Stimulated activated CD8-positive, alpha-beta memory T cell treated with anti-CD3 and anti-CD28 coated beads, Interleukin-15, amount 100 ng/mL, for 24 hours (primary cell): ENCODE results near the gene TRRAP.

Source experiments
- DNase-seq: peaks from one replicate; pipeline ENCODE4 v3.0.0-alpha.2; 2020; ENCODE audit warnings: low read depth

TRRAP gene

DNA sequence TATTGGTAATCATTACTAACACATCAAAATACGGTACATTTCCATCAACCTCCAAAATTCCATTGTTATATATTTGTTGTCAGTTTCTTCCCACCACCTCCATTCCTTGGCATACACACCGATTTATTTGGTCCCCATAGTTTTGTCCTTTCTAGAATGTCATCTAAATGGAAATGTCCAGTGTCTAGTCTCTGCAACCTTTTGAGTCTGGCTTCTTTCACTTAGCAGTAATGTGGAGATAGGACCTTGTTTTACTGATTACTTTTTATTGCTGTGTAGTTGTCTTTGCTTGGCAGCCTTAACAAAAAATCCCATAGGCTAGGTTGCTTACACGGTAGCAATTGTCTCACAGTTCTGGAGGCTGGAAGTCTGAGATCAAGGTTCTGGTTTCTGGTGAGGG is 22.5 kb downstream of the TRRAP start:
- no peak for DNase-seq

DNA sequence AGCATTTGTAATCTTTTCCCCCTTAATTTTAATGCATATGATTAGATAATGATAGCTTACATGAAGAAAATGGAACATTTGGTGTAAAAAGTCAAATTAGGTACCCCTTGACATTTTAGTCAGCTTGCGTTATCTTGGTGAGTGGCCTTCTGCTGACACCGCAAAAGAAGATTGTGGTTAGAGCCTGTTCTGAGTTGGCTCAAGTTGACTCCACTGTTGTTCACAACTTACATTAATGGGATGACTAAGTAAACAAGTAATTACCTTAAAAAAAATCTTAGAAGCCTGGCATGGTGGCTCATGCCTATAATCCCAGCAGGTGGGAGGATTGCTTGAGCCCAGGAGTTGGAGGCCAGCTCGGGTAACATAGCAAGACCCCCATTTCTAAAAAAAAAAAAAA is 24.2 kb downstream of the TRRAP start:
- DNase-seq, result no peak

DNA sequence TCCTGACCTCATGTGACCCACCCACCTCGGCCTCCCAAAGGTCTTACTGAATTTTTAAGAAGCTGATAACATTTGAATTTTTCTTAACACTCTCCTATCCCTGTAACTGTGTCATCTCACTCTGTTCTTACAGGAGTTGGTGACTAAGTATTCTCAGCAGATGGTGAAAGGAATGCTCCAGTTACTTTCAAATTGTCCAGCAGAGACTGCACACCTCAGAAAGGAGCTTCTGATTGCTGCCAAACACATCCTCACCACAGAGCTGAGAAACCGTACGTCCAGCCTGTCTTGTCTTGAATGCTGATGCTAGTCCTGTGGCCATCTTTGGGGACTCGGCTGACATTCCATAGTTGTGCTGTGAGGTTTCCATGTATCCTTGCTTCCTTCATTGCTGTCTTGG is 24.9 kb downstream of the TRRAP start:
- DNase-seq, result no peak

DNA sequence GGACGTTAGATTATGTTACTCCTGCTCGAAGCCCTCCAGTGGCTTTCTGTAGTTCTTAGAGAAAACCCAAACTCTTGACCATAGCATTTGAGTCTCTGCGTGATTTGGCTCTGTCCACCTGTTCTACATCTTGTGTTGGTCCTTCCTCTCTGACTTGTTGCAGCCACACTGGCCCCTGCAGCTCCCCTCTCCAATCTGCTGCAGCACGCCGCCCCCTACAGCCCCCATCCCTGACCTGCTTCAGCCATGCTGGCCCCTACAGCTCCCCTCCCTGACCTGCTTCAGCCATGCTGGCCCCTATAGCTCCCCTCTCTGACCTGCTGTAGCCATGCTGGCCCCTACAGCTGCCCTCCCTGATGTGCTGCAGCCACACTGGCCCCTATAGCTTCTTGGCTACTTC is 29.2 kb downstream of the TRRAP start:
- DNase-seq, result no peak

DNA sequence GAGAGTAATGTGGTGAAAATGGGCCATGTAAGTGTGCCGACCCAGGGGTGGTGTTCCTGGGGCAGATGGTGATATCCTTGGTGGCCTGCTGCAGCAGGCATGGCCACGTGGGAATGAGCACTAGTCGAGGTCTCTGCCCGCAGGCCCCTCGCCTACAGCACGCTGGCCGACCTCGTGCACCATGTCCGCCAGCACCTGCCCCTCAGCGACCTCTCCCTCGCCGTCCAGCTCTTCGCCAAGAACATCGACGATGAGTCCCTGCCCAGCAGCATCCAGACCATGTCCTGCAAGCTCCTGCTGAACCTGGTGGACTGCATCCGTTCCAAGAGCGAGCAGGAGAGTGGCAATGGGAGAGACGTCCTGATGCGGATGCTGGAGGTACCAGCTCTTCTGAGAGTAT is 30.3 kb downstream of the TRRAP start:
- no peak for DNase-seq

DNA sequence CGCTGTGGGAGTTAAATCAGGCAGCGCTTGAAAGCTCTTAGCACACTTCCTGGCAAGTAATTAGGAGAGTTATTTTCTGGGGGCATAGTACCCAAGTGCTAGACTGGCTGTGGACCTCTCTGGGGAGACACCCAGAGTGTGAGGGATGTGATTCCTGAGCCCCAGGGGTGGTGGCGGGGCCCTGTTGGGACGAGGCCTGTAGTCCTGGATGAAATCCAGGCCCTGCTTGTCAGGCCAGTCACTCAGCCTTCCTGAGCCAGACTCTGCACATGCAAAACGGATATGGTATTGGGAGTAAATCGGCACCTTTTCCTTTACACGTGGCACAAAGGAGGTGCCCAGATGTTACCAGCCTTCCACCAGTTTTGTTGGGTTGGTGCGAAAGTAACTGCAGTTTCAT is 31.2 kb downstream of the TRRAP start:
- no peak for DNase-seq

DNA sequence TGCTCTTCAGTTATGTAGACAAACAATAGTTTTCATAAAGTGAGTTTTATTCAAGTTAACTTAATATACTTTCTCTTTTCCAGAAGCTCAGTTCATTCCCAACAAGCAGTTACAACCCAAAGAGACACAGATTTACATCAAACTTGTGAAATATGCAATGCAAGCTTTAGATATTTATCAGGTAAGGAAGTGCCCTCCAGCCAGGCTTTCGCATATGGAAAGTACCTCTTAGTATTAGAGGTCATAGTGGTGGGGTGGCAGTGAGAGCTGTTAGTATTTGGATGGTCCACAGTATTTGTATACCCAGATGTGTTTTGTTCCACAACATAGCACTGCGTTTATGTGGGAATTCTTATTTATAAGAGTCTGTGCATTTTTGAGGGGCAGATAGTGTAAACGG is 32.1 kb downstream of the TRRAP start:
- DNase-seq, result no peak

DNA sequence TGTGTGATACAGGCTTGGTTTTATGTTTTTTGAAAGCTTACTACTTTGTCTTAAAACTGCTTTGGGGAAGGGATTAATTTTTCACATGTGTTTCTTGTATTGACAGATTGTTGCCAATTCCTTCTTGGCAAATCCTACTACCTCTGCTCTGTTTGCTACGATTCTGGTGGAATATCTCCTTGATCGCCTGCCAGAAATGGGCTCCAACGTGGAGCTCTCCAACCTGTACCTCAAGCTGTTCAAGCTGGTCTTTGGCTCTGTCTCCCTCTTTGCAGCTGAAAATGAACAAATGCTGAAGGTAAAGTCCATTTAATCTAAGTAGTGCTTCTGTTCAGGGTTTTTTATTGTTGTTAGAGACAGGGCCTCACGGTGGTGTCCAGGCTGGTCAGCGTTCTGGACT is 33.6 kb downstream of the TRRAP start:
- no peak for DNase-seq

DNA sequence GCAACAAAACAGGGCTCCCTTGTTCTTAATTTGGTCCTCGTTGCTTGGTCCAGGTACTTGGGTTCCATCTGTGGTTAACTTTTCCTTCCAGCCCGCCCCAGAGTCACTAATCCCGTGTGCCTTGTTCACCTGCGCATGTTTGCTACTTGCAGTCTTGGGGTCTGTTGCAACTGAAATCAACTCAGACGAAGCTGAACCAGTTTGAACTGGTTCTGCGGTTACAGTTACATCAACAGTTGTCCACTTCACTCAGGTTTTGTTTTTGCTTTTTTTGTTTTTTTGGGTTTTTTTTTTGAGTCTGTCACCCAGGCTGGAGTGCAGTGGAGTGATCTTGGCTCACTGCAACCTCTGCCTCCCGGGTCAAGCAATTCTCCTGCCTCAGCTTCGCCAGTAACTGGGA is 34.7 kb downstream of the TRRAP start:
- DNase-seq, result no peak

DNA sequence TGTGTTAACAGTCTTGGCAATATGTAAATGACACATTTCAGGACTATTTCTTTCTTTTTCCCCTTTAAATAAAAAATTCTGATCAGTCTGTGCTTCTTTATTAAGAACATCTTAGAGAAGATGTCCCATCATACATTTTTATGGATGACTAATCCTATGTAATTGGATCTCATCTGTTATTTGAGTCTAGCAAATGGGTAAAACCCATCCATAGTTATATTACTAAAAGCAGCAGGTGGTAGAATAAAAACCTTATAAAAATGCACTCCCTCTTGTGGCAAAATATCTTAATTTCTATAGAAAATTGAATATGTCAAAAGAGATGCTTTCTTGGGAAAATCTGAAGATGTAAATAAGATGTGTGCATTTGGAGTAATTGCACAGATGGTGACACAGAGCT is 35.3 kb downstream of the TRRAP start:
- DNase-seq, result no peak

DNA sequence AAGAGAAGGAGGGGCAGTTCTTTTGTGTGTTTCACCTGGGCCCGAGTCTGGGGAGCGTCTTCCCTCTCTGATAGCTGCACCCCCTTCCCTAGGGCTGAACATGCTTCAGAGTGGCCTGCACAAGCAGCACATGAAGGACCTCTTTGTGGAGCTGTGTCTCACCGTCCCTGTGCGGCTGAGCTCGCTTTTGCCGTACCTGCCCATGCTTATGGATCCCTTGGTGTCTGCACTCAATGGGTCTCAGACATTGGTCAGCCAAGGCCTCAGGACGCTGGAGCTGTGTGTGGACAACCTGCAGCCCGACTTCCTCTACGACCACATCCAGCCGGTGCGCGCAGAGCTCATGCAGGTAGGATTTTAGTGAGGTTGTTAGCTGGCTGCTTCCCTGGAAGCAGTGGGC is 39.0 kb downstream of the TRRAP start:
- DNase-seq, result no peak

DNA sequence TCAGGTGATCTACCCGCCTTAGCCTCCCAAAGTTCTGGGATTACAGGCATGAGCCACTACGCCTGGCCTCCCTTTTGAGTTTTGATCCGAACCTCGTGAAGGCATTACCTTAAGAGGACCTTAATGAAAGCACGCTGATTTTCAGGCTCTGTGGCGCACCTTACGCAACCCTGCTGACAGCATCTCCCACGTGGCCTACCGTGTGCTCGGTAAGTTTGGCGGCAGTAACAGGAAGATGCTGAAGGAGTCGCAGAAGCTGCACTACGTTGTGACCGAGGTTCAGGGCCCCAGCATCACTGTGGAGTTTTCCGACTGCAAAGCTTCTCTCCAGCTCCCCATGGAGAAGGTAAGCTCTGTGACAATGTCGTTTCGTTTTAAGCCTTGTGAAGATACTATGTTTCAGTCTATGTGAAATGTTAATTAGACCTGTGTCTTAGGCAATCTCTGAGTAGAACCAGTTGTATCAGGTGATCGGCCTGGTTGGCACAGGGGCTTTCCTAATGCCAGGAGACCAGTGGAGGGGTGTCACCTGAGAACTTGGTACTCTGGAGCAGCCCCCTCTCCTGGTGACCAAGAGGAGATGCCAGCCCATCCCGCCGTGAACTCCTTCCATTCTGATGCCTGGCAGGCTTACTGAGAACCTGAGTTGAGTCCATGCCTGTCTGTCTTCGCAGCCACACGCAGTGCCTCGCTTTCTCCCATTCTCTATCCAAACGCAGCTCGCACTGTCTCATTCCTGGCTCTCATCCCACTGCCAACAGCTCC is 43.5 kb downstream of the TRRAP start:
- no peak for DNase-seq

DNA sequence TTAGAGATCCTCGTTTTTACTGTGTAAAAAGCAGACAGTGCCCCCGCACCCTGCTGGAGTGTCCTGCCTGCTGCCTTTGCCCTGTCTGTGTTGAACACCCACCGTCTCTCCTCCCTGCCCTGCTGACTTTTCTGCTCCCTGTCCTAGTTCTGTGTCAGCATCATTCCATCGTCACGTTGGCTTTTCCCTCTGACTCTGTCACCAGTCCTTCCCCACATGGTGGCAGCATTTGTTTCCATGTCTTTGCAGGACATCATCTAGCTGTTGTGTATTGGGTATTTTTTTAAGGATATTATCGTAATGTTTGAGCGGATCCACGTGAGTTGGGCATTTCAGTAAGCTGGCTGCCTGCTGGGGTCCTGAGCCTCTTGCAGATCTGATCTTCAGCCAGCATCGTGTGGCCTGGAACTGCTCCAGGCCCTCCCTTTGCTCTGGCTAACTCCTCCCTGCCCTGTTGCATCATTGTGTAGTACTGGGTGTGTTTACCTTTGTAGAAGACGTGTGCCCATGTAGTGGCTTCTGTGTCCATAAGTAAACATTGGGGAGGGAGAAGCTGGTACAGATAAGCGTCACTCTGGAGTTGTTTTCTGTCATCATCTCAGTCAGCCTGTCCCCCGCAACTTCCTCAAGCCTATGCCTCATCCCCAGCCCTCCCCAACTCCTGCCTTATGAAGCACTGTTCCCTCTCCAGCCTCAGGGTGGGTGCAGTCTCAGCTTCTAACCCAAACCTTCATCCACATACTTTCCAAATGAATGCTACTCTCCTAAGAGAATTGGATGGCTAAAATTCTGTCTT is 44.3 kb downstream of the TRRAP start:
- DNase-seq, result no peak

DNA sequence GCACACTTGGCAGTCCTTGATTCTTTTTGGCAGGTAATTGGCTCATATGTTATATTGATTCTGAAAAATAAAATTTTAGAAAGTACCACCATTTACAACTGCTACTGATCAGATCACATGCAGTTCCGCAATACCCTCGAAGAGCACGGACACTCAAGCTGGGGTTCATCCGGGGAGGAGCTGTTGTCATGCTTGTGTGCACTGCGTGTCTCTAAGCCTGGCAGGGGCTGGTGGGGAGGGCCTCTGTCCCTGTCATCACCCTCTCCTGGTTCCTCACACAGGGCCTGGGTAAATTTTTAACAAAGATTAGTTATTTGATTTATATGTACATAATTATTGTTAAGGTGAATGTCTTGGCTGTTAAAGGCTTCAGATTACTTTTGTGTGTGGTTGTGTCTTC is 45.2 kb downstream of the TRRAP start:
- DNase-seq, result no peak

DNA sequence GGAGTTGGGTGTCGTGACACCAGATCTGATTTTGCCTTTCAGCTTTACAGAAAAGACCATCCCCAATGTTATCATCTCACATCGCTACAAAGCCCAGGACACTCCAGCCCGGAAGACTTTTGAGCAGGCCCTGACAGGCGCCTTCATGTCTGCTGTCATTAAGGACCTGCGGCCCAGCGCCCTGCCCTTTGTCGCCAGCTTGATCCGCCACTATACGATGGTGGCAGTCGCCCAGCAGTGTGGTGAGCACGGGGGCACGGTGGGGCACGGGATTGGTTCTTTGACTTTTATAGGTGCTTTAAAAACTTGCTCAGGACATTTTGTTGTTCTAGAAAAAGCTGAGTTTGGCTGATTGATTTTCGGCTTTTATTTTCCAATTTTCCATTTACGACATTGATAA is 48.8 kb downstream of the TRRAP start:
- no peak for DNase-seq

DNA sequence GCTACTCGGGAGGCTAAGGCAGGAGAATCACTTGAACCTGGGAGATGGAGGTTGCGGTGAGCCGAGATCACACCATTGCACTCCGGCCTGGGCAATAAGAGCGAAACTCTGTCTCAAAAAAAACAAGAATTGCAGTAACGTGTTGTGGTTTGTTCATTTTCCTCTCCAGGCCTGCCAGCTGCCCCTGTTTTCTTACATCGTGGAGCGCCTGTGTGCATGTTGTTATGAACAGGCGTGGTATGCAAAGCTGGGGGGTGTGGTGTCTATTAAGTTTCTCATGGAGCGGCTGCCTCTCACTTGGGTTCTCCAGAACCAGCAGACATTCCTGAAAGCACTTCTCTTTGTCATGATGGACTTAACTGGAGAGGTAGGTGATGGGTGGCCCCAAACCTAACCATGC is 52.1 kb downstream of the TRRAP start:
- DNase-seq, result no peak

DNA sequence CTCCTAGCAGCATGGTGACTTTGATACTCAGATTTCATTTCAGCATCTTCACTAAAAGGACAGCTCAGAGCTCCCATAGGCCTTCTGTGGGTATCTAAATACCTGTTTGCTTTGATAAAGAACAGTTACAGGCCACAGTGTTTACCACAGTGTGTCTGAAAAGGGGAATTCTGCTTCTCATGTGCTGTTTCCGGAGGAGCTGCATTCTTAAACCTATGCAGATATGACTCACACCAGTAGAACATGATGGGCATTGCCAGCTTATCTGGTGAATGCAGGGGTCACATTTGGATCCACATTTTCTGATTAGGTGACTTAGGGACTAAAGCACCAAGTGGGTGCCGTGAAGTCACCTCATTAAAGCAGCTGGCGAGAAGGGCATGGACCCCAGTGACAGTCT is 52.6 kb downstream of the TRRAP start:
- DNase-seq, result no peak

DNA sequence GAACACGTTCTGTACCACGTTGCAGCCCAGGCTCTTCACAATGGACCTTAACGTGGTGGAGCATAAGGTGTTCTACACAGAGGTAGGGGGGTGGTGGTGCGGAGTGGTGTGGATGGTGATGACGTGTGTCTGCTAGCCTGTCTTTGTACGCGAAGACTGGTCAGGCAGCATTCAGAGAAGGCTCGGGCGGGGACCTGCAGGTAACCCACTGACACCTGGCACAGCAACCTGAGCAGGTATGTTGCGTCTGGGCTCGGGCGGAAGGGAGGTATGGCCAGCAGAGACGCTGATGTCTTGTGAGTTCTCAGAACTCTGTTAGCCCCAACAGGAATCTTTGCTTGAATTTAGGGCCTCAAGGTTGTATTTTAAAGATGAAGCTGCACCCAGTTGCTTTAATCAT is 55.0 kb downstream of the TRRAP start:
- DNase-seq, result no peak

DNA sequence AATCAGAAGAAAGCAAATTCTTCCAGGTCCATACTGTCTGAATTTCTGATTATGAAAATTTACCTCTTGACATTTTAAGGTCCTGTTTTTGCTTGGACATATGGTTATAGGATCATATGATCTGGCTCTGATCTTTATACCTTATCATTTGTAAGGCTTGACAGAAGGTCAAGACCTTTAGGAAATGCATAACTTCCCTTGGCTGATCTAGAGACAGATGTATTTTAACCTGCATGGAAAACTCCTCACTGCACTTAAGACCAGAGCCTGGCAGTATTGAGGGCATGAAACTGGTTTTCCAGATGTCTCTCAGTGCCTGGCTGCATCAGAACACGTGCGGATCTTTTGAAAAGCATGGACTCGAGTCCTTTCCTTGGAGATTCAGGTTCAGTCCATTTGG is 55.9 kb downstream of the TRRAP start:
- DNase-seq, result no peak

DNA sequence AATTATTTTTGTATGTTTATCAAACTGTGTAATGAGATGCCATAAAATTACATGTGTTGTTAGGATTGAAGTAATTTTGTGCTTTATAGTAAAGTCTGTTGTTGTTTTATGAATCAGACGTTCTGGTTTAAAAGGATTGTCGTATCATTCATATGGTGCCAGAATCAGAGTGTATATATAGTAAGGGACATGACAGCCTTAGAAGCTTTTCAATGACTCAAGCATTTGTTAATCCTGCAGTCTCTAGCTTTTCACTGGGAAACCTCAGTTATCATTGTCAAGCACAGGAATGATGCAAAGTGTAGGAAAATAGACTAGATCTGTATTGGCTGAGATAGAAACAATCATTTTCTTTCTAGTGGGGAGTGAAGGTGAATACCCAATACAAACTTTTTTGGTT is 57.5 kb downstream of the TRRAP start:
- DNase-seq, result no peak

DNA sequence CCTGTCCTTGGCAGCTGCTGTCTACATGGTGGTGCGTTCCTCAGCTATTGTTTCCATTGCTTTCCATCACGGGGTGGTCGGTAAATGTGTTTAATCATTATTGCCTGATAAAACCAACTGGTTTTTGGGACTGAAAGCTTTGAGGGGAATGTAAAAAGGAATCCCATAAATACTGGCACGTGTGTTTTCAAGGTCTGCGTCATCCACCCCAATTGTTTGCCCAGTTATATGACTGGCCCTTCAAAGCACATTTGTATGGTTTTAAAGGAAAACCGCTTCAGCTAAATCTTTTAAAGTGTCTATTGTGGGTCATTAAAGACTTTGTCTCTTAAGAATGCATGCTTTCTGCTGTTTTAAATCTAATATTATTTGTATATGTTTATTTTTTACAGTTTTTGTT is 65.0 kb downstream of the TRRAP start:
- no peak for DNase-seq

DNA sequence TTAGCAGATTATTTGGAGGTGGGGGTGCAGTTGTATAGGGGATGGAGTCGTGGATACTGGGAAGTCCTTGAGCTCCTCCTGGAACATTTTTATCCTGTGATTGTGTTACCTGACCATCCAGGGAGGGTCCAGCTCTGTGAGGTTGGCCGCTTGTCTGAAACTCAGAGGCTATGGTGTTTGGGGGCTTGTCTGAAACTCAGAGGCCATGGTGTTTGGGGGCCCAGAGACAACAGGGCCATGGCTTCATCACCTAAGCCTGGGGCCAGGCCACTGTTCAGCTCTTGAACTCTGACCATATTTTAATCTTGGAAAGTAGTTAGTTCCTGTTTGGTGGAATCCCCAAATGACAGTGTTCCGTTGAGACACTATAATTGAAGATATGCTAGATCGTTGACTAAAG is 66.1 kb downstream of the TRRAP start:
- DNase-seq, result no peak

DNA sequence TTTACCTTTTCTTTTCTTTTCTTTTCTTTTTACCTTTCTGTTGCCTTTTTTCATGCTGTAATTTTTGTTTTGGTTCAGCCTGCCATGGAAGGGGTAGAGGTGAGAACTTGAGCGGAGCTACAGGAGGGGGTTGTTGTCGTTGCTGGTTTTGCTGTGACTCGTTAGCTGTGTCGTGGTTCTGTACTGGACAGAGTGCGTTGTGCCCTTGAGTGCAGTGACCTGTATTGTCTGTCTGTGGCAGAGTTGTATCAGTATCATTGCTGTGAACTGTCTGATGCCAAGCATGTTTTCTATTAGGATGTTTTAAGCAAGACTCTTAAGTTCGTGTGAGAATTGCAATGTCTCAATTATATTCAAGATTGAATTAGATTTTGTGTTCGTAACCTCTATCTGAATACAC is 67.5 kb downstream of the TRRAP start:
- no peak for DNase-seq

DNA sequence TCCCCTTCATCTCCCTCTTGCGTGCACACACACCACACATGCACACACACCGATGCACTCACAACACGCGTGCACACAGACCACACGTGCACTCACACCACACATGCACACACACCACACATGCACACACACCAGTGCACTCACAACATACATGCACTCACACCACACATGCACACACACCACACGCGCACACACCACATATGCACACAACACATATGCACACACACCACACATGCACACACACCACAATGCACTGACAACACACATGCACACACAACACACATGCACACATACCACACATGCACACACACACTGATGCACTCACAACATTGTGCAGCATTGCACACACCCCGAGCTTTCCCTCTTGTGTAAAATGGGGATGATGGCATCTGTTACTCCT is 68.1 kb downstream of the TRRAP start:
- no peak for DNase-seq
